A549 (cell line): ENCODE data around the gene MDGA2.

ENCODE experiments used
- CTCF ChIP-seq: fragments of >200 bp; sonication (Bioruptor Twin); formaldehyde crosslinking; IDR thresholded peaks from 3 replicates; pipeline ENCODE4 v1.5.1; 2016
- ELK1 ChIP-seq: fragments of 150-350 bp; IDR thresholded peaks from 2 replicates; pipeline ENCODE4 v1.6.1; 2014; ENCODE audit warnings: low read depth, mild to moderate bottlenecking, low read length
- HOXA7 ChIP-seq: fragments of 250-450 bp; sonication (Bioruptor Pico); IDR thresholded peaks from 2 replicates; pipeline ENCODE4 v1.5.0; 2020; ENCODE audit warnings: mild to moderate bottlenecking, moderate library complexity
- MAFK ChIP-seq: fragments of 450-650 bp; IDR thresholded peaks from 2 replicates; pipeline ENCODE4 v1.6.1; 2014; ENCODE audit not compliant: partially characterized antibody
- PBX3 ChIP-seq: IDR thresholded peaks from 2 replicates; pipeline ENCODE4 v1.6.1; 2012
- PHF8 ChIP-seq: fragments of 200-600 bp; sonication (generic); IDR thresholded peaks from 2 replicates; pipeline ENCODE4 v1.6.1; 2016; ENCODE audit warnings: low read depth, mild to moderate bottlenecking, antibody characterized with exemption, moderate library complexity, borderline replicate concordance
- REST ChIP-seq: fragments of 200-600 bp; sonication (generic); IDR thresholded peaks from 2 replicates; pipeline ENCODE4 v1.6.1; 2016; ENCODE audit warnings: antibody characterized with exemption, mild to moderate bottlenecking, moderate library complexity
- TP53 ChIP-seq: fragments of 250-450 bp; sonication (Bioruptor Pico); IDR thresholded peaks from 2 replicates; pipeline ENCODE4 v1.5.0; 2021; ENCODE audit warnings: mild to moderate bottlenecking, moderate library complexity

GRCh38 chr14:47507861-47508260 lies 167.5 kb downstream of the MDGA2 start:
- TF ChIP-seq MAFK (no peak), HOXA7 (no peak), PBX3 (no peak), CTCF (no peak), ELK1 (no peak), PHF8 (no peak), REST (no peak), TP53 (CRISPR knock-in tag) (no peak)
